ENCODE measurements around the gene CKAP2L. TPM values are rescaled to one million over a fixed set of nuclear protein-coding genes. Genes with fewer than 3 reads are reported as not detected.

Gene CKAP2L
- polyA plus RNA-seq, 1 donor from 2014 or later = 0.78 TPM

GRCh38 chr2:112777036-112777435 is 12.6 kb upstream of the CKAP2L start:
- no peaks in the 10 kb centered on the region for H3K79me2 ChIP-seq (replicated peaks; ENCODE audit: insufficient read depth, low read length)
- no peak overlapping the region for H3K27ac ChIP-seq (ENCODE audit: low read length)
- H3K4me3 ChIP-seq (ENCODE audit: low read length) = no peak overlapping the region
- no peaks in the 10 kb centered on the region for H4K20me1 ChIP-seq (ENCODE audit: insufficient read depth)
- H3K9me3 ChIP-seq (ENCODE audit: low read length) = no peaks in the 10 kb centered on the region
- H3K36me3 ChIP-seq (ENCODE audit: insufficient read depth, low read length) = no peaks in the 10 kb centered on the region
- no peak overlapping the region for H3K9ac ChIP-seq (ENCODE audit: low read length)
- no peaks in the 10 kb centered on the region for H3F3A ChIP-seq (ENCODE audit: insufficient read depth, low read length, poor library complexity, severe bottlenecking)
- no peak overlapping the region for H3K4me2 ChIP-seq (ENCODE audit: low read length)
- H3K9me2 ChIP-seq (ENCODE audit: insufficient read depth, low read length) = no peaks in the 10 kb centered on the region
- TF ChIP-seq TAF1 (IDR thresholded peaks at IDR 0.05; ENCODE audit: low read depth) (no peak), POLR2AphosphoS5 (IDR thresholded peaks at IDR 0.05) (no peak), MXI1 (conservative IDR thresholded peaks at IDR 0.05; ENCODE audit: poor library complexity, severe bottlenecking) (no peak), REST (IDR thresholded peaks at IDR 0.05; ENCODE audit: borderline replicate concordance) (no peak), EZH2 (IDR thresholded peaks at IDR 0.05; ENCODE audit: borderline replicate concordance, insufficient read depth, low read length, poor library complexity, severe bottlenecking) (no peak), EP300 (conservative IDR thresholded peaks at IDR 0.05; ENCODE audit: poor library complexity, severe bottlenecking) (no peak), CTCF (IDR thresholded peaks at IDR 0.05; ENCODE audit: poor library complexity, severe bottlenecking) (no peak), SMC3 (conservative IDR thresholded peaks at IDR 0.05; ENCODE audit: poor library complexity) (no peak), RAD21 (conservative IDR thresholded peaks at IDR 0.05) (no peak)
- no peaks in the 10 kb centered on the region for H3K27me3 ChIP-seq (ENCODE audit: insufficient read depth, low read depth, low read length)
- H2AFZ ChIP-seq (ENCODE audit: low read depth, low read length) = no peak overlapping the region

GRCh38 chr2:112776113-112776512 is 11.7 kb upstream of the CKAP2L start:
- Histone ChIP-seq H3F3A (ENCODE audit: insufficient read depth, low read length, poor library complexity, severe bottlenecking) (no peaks in the 10 kb centered on the region), H3K9me2 (ENCODE audit: insufficient read depth, low read length) (no peaks in the 10 kb centered on the region), H3K4me3 (ENCODE audit: low read length) (no peak overlapping the region), H3K4me2 (ENCODE audit: low read length) (no peak overlapping the region), H3K27me3 (ENCODE audit: insufficient read depth, low read depth, low read length) (no peaks in the 10 kb centered on the region), H2AFZ (ENCODE audit: low read depth, low read length) (no peak overlapping the region), H3K79me2 (replicated peaks; ENCODE audit: insufficient read depth, low read length) (no peaks in the 10 kb centered on the region), H3K9me3 (ENCODE audit: low read length) (no peaks in the 10 kb centered on the region), H4K20me1 (ENCODE audit: insufficient read depth) (no peaks in the 10 kb centered on the region), H3K36me3 (ENCODE audit: insufficient read depth, low read length) (no peaks in the 10 kb centered on the region), H3K9ac (ENCODE audit: low read length) (no peak overlapping the region), H3K27ac (ENCODE audit: low read length) (no peak overlapping the region)
- TF ChIP-seq CTCF (IDR thresholded peaks at IDR 0.05; ENCODE audit: poor library complexity, severe bottlenecking) (no peak), REST (IDR thresholded peaks at IDR 0.05; ENCODE audit: borderline replicate concordance) (no peak), POLR2AphosphoS5 (IDR thresholded peaks at IDR 0.05) (no peak), RAD21 (conservative IDR thresholded peaks at IDR 0.05) (no peak), MXI1 (conservative IDR thresholded peaks at IDR 0.05; ENCODE audit: poor library complexity, severe bottlenecking) (no peak), EP300 (conservative IDR thresholded peaks at IDR 0.05; ENCODE audit: poor library complexity, severe bottlenecking) (no peak)
